Stimulated activated CD8-positive, alpha-beta memory T cell treated with anti-CD3 and anti-CD28 coated beads, Interleukin-15, amount 100 ng/mL, for 4 hours (primary cell): Measurements from ENCODE around the gene YPEL1.
A peak's percentile ranks its signal among the peaks of the same experiment; 100 is the strongest.

Experiments
- DNase-seq, 2 donors: peaks; one replicate each; pipeline ENCODE4 v3.0.0-alpha.2; 2020; ENCODE audit warnings: low read depth in 2 of 2

Gene YPEL1

GRCh38 chr22:21735200-21736083 lies at the start of gene YPEL1:
TSS of gene YPEL1 (minus strand) at chr22:21735794. CDS start at chr22:21710744, 25,050 bp downstream.
- peak; percentile 84 to 93 for DNase-seq

GRCh38 chr22:21780259-21780658 lies 44.7 kb upstream of the YPEL1 start:
- no peak for DNase-seq

GRCh38 chr22:21779444-21779843 lies 43.9 kb upstream of the YPEL1 start:
- no peak for DNase-seq

GRCh38 chr22:21778705-21779363 lies 43.2 kb upstream of the YPEL1 start:
- DNase-seq = no peak

GRCh38 chr22:21771631-21771976 lies 36.0 kb upstream of the YPEL1 start:
- no peak for DNase-seq

- DNase-seq = no peak
Observed at GRCh38 chr22:21768435-21768834, 32.8 kb upstream of the YPEL1 start.

- DNase-seq = peak; percentile 45 to 47
Observed at GRCh38 chr22:21766691-21767462, 31.3 kb upstream of the YPEL1 start.

- DNase-seq = no peak
Observed at GRCh38 chr22:21765909-21766529, 30.4 kb upstream of the YPEL1 start.

- no peak for DNase-seq
Observed at GRCh38 chr22:21764038-21764804, 28.6 kb upstream of the YPEL1 start.

- DNase-seq = peak; percentile 32 to 37
Observed at GRCh38 chr22:21762712-21763581, 27.4 kb upstream of the YPEL1 start.

- no peak for DNase-seq
Observed at GRCh38 chr22:21761994-21762680, 26.5 kb upstream of the YPEL1 start.

- DNase-seq = no peak
Observed at GRCh38 chr22:21761086-21761485, 25.5 kb upstream of the YPEL1 start.

GRCh38 chr22:21760640-21761039 lies 25.0 kb upstream of the YPEL1 start:
- DNase-seq = no peak

- no peak for DNase-seq
Observed at GRCh38 chr22:21759646-21760376, 24.2 kb upstream of the YPEL1 start.

- DNase-seq = no peak
Observed at GRCh38 chr22:21759093-21759492, 23.5 kb upstream of the YPEL1 start.

GRCh38 chr22:21758091-21758864 lies 22.7 kb upstream of the YPEL1 start:
- DNase-seq = no peak

GRCh38 chr22:21755851-21756284 lies 20.3 kb upstream of the YPEL1 start:
- no peak for DNase-seq

GRCh38 chr22:21754523-21754922 lies 18.9 kb upstream of the YPEL1 start:
- no peak for DNase-seq
